Liver (tissue), 9 donors: ENCODE measurements around the gene SRGAP3. TPM values are rescaled to one million over a fixed set of nuclear protein-coding genes. Genes with fewer than 3 reads are reported as not detected.

Experiments
- DNase-seq: peaks from one replicate; pipeline ENCODE4 v3.0.0-alpha.2; 2017; ENCODE audit warnings: low spot score
- H3K27ac ChIP-seq, 2 donors: one replicate each; pipeline ENCODE4 v1.7.0; 2013; ENCODE audit warnings: inconsistent platforms in 2 of 2, low read length in 2 of 2, control low read depth in 1 of 2, low read depth in 1 of 2, mild to moderate bottlenecking in 1 of 2
- H3K27me3 ChIP-seq, 4 donors: one replicate each; pipeline versions ENCODE4 v1.6.1 to v1.7.0; 2013; ENCODE audit warnings: low read length in 3 of 4, inconsistent platforms in 1 of 4, mild to moderate bottlenecking in 1 of 4, moderate library complexity in 1 of 4; ENCODE audit not compliant: control insufficient read depth in 4 of 4, insufficient read depth in 4 of 4
- H3K36me3 ChIP-seq, 4 donors: one replicate each; pipeline versions ENCODE4 v1.6.1 to v1.7.0; 2013; ENCODE audit warnings: low read length in 3 of 4, mild to moderate bottlenecking in 3 of 4, low read depth in 1 of 4, moderate library complexity in 1 of 4; ENCODE audit not compliant: control insufficient read depth in 4 of 4, insufficient read depth in 3 of 4
- H3K4me1 ChIP-seq, 4 donors: one replicate each; pipeline versions ENCODE4 v1.6.1 to v1.7.0; 2013; ENCODE audit warnings: low read length in 3 of 4, mild to moderate bottlenecking in 3 of 4, moderate library complexity in 1 of 4; ENCODE audit not compliant: control insufficient read depth in 4 of 4, insufficient read depth in 4 of 4
- H3K4me3 ChIP-seq, 3 donors: one replicate each; pipeline versions ENCODE4 v1.6.1 to v1.7.0; 2013; ENCODE audit warnings: low read length in 3 of 3, control low read depth in 1 of 3, low read depth in 1 of 3, mild to moderate bottlenecking in 1 of 3
- H3K9ac ChIP-seq, 2 donors: one replicate each; pipeline ENCODE4 v1.7.0; 2013; ENCODE audit warnings: low read length in 2 of 2, mild to moderate bottlenecking in 2 of 2, moderate library complexity in 2 of 2, control low read depth in 1 of 2, low read depth in 1 of 2
- H3K9me3 ChIP-seq, 4 donors: one replicate each; pipeline versions ENCODE4 v1.6.1 to v1.7.0; 2013; ENCODE audit warnings: low read length in 3 of 4; ENCODE audit not compliant: control insufficient read depth in 4 of 4
- ATF3 ChIP-seq: IDR thresholded peaks from 2 replicates; pipeline ENCODE4 v1.6.1; 2016; ENCODE audit warnings: antibody characterized with exemption
- CTCF ChIP-seq: fragments of 150-350 bp; IDR thresholded peaks from 2 replicates; pipeline ENCODE4 v1.5.1; 2017; ENCODE audit warnings: improper control_type of control experiment, low read depth, low read length; ENCODE audit not compliant: missing input control
- EGR1 ChIP-seq, 2 donors: IDR thresholded peaks; 2 replicates each; pipeline ENCODE4 v1.6.1; 2016 to 2018; ENCODE audit warnings: antibody characterized with exemption in 2 of 2, low read depth in 2 of 2
- FOXA1 ChIP-seq: IDR thresholded peaks from 2 replicates; pipeline ENCODE4 v1.6.1; 2016; ENCODE audit warnings: antibody characterized with exemption
- FOXA2 ChIP-seq: IDR thresholded peaks from 2 replicates; pipeline ENCODE4 v1.6.1; 2016; ENCODE audit warnings: antibody characterized with exemption
- HNF4A ChIP-seq, 2 donors: conservative IDR thresholded peaks; 2 replicates each; pipeline ENCODE4 v1.6.1; 2016; ENCODE audit warnings: antibody characterized with exemption in 2 of 2, mild to moderate bottlenecking in 2 of 2
- JUND ChIP-seq, 2 donors: IDR thresholded peaks; 2 replicates each; pipeline ENCODE4 v1.6.1; 2016; ENCODE audit warnings: antibody characterized with exemption in 2 of 2
- MAX ChIP-seq: IDR thresholded peaks from 2 replicates; pipeline ENCODE4 v1.6.1; 2016; ENCODE audit warnings: antibody characterized with exemption
- NR2F2 ChIP-seq: IDR thresholded peaks from 2 replicates; pipeline ENCODE4 v1.6.1; 2016; ENCODE audit warnings: antibody characterized with exemption
- RAD21 ChIP-seq, 2 donors: IDR thresholded peaks; 2 replicates each; pipeline ENCODE4 v1.6.1; 2016; ENCODE audit warnings: antibody characterized with exemption in 2 of 2, mild to moderate bottlenecking in 2 of 2
- REST ChIP-seq: IDR thresholded peaks from 2 replicates; pipeline ENCODE4 v1.6.1; 2016; ENCODE audit warnings: antibody characterized with exemption, mild to moderate bottlenecking
- RXRA ChIP-seq, 2 donors: IDR thresholded peaks; 2 replicates each; pipeline ENCODE4 v1.6.1; 2017 to 2018; ENCODE audit warnings: antibody characterized with exemption in 2 of 2, mild to moderate bottlenecking in 1 of 2
- SP1 ChIP-seq: IDR thresholded peaks from 2 replicates; pipeline ENCODE4 v1.6.1; 2018; ENCODE audit warnings: antibody characterized with exemption, mild to moderate bottlenecking
- TAF1 ChIP-seq: conservative IDR thresholded peaks from 2 replicates; pipeline ENCODE4 v1.6.1; 2016; ENCODE audit warnings: antibody characterized with exemption, mild to moderate bottlenecking
- YY1 ChIP-seq: IDR thresholded peaks from 2 replicates; pipeline ENCODE4 v1.6.1; 2016; ENCODE audit warnings: antibody characterized with exemption, mild to moderate bottlenecking
- ZBTB33 ChIP-seq: IDR thresholded peaks from 2 replicates; pipeline ENCODE4 v1.6.1; 2016; ENCODE audit warnings: antibody characterized with exemption
- WGBS: extraction: QIAGEN DNeasy Blood & Tissue Kit; methylation state at CpG from one replicate; pipeline ENCODE4 v1.1.7; 2013; 5-methylcytosine and 5-hydroxymethylcytosine counted together
- polyA plus RNA-seq, 2 donors: library from polyadenylated mRNA; stranded (reverse) in 1 of 2; unstranded in 1 of 2; fragments of 200-250 nt in 1 of 2; fragments of >200 nt in 1 of 2; fragmentation: Nextera tagmentation in 1 of 2; extraction: Ambion mirVana in 1 of 2; gene quantifications; one replicate each; pipeline versions ENCODE4 v1.2.1 to v1.2.3, GENCODE V29; 2013 to 2015
- total RNA-seq, 2 donors: library from RNA; depleted of rRNA; stranded (reverse); fragments of >200 nt; gene quantifications; one replicate each; pipeline ENCODE4 v1.2.3, GENCODE V29; 2014
- donor health status: healthy.
- donor health status: healthy.
- donor health status: healthy.
- donor health status: healthy.
- donor health status: healthy.

SRGAP3 gene
- total and polyA plus RNA-seq, 4 donors = 0.61 to 4.2 (median 1.6) TPM

- WGBS = 82% methylated on average over 1 of the region's 1 CpG
- Histone ChIP-seq H3K9ac (no peak overlapping the region), H3K4me1 (peaks cover 0 to 3% (median 2%) of the 10 kb centered on the region in 4 donors), H3K27me3 (no peaks in the 10 kb centered on the region), H3K36me3 (no peaks in the 10 kb centered on the region), H3K9me3 (peaks cover 0 to 4% (median under 1%) of the 10 kb centered on the region in 4 donors), H3K4me3 (no peak overlapping the region), H3K27ac (no peak overlapping the region)
- DNase-seq = no peak
- no peak for TF ChIP-seq RAD21 (IDR thresholded peaks at IDR 0.05)
- TF ChIP-seq TAF1 = no peak
- TF ChIP-seq CTCF = no peak
- TF ChIP-seq YY1 = no peak
- no peak for TF ChIP-seq ZBTB33
- TF ChIP-seq SP1 = no peak
- no peak for TF ChIP-seq EGR1 (IDR thresholded peaks at IDR 0.05; ENCODE audit: low read depth in 2 of 2)
Measured at GRCh38 chr3:9254764-9255163, 5.3 kb upstream of the SRGAP3 start.

GRCh38 chr3:9253327-9253726 lies 3.9 kb upstream of the SRGAP3 start:
- no peak overlapping the region for H3K27ac ChIP-seq
- no peak overlapping the region for H3K4me3 ChIP-seq
- H3K36me3 ChIP-seq = no peaks in the 10 kb centered on the region
- TF ChIP-seq JUND (IDR thresholded peaks at IDR 0.05) (no peak), MAX (no peak), TAF1 (no peak), EGR1 (IDR thresholded peaks at IDR 0.05; ENCODE audit: low read depth in 2 of 2) (no peak), SP1 (no peak), REST (no peak), NR2F2 (no peak), ZBTB33 (no peak), HNF4A (conservative IDR thresholded peaks at IDR 0.05) (no peak), YY1 (no peak), ATF3 (no peak), FOXA2 (no peak), RAD21 (IDR thresholded peaks at IDR 0.05) (no peak), FOXA1 (no peak), RXRA (IDR thresholded peaks at IDR 0.05) (no peak), CTCF (no peak)
- peaks cover 0 to 4% (median under 1%) of the 10 kb centered on the region in 4 donors for H3K9me3 ChIP-seq
- H3K27me3 ChIP-seq = no peaks in the 10 kb centered on the region
- peaks cover 0 to 15% (median 11%) of the 10 kb centered on the region in 4 donors for H3K4me1 ChIP-seq
- WGBS = 87% methylated on average over 7 of the region's 7 CpGs
- DNase-seq = no peak
- no peak overlapping the region for H3K9ac ChIP-seq
